Suppressor macrophage (primary cell): ENCODE measurements around the gene THUMPD1.

ENCODE experiments used
- DNase-seq, 4 experiments: peaks; one replicate each; pipeline ENCODE4 v3.0.0-alpha.2; 2020 to 2022

THUMPD1 gene

DNA sequence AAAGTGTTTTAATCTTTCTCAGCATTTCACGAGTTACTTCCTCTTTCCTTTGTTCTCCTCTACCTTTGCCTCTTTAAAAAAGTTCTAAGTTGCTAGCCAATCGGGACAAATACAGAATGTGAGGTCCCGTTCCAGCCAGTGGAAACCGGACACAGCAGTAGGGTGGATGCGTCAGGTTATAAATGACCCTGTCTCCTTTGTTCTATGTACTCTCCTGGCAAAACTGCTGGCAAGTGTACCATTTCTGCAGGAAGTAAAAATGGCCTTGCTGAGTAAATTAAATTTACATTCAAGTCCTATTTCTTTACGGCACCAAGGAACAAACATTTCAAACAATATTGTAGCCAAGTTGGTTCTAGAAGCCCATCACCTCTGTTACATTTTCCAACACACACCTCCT, 47.5 kb downstream of the THUMPD1 start:
- peak in 2 of 4 experiments; percentile 33 to 38 for DNase-seq

DNA sequence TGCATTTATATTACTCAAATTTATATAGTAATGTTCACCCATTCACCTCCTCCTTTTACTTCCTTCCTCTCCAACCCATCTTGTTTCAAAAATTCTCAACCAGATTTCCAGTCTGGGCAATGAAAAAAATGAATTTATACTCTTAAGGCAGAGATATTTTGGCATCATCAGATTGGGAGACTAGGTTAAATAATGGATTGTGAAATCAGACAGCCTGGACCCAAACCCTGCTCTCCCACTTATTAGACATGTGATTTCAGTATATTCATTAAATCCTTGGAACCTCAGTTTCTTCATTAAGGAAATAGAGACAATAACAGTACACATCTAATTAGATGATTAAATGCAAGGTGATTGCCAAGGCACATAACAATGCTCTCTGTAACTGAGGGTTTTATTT, 52.0 kb downstream of the THUMPD1 start:
- DNase-seq: no peak

DNA sequence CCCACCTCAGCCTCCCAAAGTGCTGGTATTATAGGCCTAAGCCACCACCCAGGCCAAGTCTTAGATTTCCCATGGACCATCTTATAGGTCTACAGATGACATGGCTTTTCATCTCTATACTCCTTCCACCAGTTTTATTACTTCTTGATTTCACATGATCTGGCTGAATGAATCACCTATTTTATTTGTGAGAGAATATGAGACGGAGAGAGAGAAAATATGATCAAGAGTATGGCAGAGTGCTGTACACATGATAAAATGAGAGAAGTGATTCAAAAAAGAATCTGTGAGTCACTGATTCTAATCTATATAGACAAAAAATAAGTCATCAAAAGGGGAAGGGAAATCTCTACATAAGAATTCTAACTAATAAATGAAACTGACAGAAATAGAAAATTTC, 57.8 kb downstream of the THUMPD1 start:
- no peak for DNase-seq
